Vagina (tissue), 2 donors: ENCODE data around the gene PBX4.

Source experiments
- POLR2A ChIP-seq, 2 donors: fragments of 450-650 bp; IDR thresholded peaks; one replicate each; pipeline ENCODE4 v1.6.1; 2017; ENCODE audit warnings: antibody characterized with exemption in 2 of 2, mild to moderate bottlenecking in 2 of 2, moderate library complexity in 2 of 2
- POLR2AphosphoS5 ChIP-seq, 2 donors: sonication (generic); formaldehyde crosslinking; IDR thresholded peaks; one replicate each; pipeline ENCODE4 v1.9.0; 2017; ENCODE audit warnings: antibody characterized with exemption in 2 of 2, mild to moderate bottlenecking in 2 of 2, low read depth in 1 of 2; ENCODE audit not compliant: insufficient read depth in 1 of 2
- TF ChIP-seq, protein P1 (sequence below), 3 experiments: fragments of 450-650 bp in 2 of 3; fragments of 200-600 bp in 1 of 3; sonication (generic) in 1 of 3; IDR thresholded peaks; one replicate each; pipeline ENCODE4 v1.5.1; 2017 to 2019; ENCODE audit warnings: antibody characterized with exemption in 3 of 3, mild to moderate bottlenecking in 2 of 3, moderate library complexity in 2 of 3

- TF ChIP-seq, protein P1, sequence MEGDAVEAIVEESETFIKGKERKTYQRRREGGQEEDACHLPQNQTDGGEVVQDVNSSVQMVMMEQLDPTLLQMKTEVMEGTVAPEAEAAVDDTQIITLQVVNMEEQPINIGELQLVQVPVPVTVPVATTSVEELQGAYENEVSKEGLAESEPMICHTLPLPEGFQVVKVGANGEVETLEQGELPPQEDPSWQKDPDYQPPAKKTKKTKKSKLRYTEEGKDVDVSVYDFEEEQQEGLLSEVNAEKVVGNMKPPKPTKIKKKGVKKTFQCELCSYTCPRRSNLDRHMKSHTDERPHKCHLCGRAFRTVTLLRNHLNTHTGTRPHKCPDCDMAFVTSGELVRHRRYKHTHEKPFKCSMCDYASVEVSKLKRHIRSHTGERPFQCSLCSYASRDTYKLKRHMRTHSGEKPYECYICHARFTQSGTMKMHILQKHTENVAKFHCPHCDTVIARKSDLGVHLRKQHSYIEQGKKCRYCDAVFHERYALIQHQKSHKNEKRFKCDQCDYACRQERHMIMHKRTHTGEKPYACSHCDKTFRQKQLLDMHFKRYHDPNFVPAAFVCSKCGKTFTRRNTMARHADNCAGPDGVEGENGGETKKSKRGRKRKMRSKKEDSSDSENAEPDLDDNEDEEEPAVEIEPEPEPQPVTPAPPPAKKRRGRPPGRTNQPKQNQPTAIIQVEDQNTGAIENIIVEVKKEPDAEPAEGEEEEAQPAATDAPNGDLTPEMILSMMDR (IDR thresholded peaks at IDR 0.05): no peak
- TF ChIP-seq POLR2AphosphoS5 (IDR thresholded peaks at IDR 0.05; ENCODE audit: insufficient read depth in 1 of 2, low read depth in 1 of 2) (no peak), POLR2A (IDR thresholded peaks at IDR 0.05) (no peak)
These were observed 88.1 kb downstream of the PBX4 start for GRCh38 chr19:19530423-19530804.
